ENCODE results near the gene GAREM1.

DNA sequence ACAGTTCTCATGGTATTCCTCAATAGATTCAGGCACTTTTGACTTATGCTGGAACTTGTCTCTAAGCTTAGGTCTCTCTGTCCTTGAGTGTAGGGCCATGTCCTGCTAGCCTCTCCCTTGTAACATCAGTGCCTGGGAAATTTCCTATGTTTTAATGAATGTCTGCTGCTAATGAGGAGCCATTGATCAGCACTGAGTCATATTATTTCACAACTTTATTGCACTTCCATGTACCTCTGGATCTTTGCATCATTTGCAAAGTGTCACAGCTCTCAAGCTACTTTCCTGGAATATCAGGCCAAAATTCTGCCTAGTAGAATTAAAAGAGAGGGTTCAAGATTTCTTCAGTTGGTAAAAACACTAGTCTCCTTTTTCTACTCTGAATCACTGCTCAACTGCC is 102.5 kb downstream of the GAREM1 start:
- TF ChIP-seq REST (IDR thresholded peaks at IDR 0.05; ENCODE audit: low read depth) (no peak), MAX (IDR thresholded peaks at IDR 0.05) (no peak; the same call in 1 of the 2 replicates), POLR2A (IDR thresholded peaks at IDR 0.05; ENCODE audit: borderline replicate concordance, extremely low read depth, insufficient read depth, insufficient read length) (no peak), EZH2phosphoT487 (IDR thresholded peaks at IDR 0.05; ENCODE audit: borderline replicate concordance) (no peak), EZH2 (IDR thresholded peaks at IDR 0.05) (no peak), ATF3 (IDR thresholded peaks at IDR 0.05) (no peak), YY1 (IDR thresholded peaks at IDR 0.05; ENCODE audit: extremely low read depth, insufficient replicate concordance, low read depth, low read length) (no peak)
- TF ChIP-seq, protein P1, sequence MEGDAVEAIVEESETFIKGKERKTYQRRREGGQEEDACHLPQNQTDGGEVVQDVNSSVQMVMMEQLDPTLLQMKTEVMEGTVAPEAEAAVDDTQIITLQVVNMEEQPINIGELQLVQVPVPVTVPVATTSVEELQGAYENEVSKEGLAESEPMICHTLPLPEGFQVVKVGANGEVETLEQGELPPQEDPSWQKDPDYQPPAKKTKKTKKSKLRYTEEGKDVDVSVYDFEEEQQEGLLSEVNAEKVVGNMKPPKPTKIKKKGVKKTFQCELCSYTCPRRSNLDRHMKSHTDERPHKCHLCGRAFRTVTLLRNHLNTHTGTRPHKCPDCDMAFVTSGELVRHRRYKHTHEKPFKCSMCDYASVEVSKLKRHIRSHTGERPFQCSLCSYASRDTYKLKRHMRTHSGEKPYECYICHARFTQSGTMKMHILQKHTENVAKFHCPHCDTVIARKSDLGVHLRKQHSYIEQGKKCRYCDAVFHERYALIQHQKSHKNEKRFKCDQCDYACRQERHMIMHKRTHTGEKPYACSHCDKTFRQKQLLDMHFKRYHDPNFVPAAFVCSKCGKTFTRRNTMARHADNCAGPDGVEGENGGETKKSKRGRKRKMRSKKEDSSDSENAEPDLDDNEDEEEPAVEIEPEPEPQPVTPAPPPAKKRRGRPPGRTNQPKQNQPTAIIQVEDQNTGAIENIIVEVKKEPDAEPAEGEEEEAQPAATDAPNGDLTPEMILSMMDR (IDR thresholded peaks at IDR 0.05 in 2 of 3, conservative IDR thresholded peaks at IDR 0.05 in 1 of 3; ENCODE audit: borderline replicate concordance in 1 of 3, insufficient read depth in 1 of 3, low read depth in 2 of 3, low read length in 2 of 3), result no peak

Data from HCT116 (cell line).